GM18520 (cell line): Measurements from ENCODE around the gene TMEFF2.
A peak's percentile ranks its signal among the peaks of the same experiment; 100 is the strongest.

Source experiments
- ATAC-seq: cut with Tn5 transposase; IDR thresholded peaks from one replicate; pipeline ENCODE4 v1.9.1; 2021; ENCODE audit not compliant: unreplicated experiment

The TMEFF2 gene

DNA sequence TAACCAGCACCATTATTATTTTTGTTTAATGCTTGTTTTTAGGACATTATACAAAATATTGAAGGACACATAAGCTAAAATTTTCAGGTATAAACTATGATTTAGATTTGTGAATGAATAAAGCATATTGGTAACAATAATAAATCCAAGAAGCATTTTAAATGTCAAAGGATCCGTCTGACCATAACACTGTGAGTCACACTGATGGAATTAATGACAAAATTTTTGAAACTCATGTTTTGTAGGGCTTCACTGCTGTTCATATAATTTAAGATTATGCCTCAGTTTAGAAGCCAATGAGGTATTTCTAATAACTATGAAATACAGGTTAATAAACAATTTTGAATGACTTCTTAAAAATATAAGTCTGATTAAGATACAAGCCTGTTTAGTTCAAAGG is 124.6 kb downstream of the TMEFF2 start:
- ATAC-seq, result no peak

DNA sequence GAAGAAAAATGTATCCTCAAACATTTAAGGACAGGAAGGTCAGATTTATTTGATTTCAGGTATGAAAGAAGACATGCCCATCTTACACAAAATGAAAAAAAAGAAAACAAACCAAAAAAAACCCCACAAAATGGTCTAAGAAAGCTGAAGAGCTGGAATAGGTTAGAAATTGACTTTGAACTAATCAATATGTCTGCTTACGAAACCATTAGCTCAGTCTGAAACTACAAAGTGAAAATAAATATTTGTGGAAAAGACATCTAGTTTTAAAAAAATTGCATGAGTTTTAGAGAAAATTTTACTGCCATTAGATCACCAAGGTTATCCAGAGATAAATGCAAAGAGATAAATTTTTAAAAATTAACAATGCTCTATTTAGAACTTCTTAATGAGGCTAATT is 125.3 kb downstream of the TMEFF2 start:
- no peak for ATAC-seq

DNA sequence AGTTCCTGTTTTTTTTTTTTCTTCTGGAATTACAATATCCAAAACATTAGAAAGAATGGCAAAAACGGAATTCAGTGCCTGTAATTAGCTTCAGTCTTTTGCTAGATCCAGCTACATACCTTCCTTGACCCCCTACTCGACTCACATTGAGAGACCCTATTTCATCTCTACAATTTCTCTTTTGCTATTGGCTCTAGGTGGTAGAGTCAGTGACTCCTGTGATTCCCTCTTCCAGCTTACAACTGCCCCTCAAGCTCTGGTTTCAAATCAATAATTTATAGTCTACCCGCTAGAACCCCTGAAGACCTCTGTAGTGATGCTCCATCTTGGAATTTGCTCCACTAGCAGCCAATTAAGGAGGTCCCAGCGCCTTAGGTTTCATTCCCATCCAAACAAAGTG is 125.8 kb downstream of the TMEFF2 start:
- ATAC-seq, result no peak

DNA sequence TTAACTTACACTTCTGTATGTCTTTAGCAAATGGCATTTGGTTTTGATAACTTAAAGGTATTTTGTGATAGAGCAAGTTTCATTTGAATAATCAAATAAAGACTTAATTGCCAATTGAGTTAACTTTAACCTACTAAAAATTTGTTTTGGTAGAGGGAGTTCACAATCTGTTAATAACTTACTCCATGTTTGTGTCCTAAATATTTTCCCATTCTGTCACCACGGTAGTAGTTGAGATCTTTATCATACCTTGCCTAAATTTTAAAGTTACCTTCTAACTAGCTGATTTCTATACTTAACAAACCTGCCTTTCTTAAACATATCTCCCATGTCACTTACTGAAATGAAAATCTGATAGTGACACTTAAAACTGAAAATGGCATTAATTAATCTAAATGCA is 127.1 kb downstream of the TMEFF2 start:
- no peak for ATAC-seq

DNA sequence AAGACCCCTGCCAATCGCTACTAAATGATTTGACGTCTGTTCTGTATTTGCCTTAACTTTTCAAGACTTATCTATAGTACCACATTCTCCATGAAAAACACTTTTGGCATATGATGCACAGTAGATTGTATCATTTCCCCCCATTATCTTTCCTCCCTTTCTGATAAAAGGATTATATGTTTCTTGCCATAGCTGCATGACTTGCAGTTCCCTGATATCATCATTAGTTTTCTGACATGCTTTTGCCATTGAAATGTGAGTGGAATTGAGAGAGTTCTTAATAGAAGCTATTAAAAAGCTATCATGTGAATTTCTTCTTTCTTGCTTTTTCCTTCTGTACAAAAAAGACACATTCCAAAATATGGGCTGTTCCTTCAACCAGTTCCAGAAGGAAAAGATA is 130.3 kb downstream of the TMEFF2 start:
- no peak for ATAC-seq

DNA sequence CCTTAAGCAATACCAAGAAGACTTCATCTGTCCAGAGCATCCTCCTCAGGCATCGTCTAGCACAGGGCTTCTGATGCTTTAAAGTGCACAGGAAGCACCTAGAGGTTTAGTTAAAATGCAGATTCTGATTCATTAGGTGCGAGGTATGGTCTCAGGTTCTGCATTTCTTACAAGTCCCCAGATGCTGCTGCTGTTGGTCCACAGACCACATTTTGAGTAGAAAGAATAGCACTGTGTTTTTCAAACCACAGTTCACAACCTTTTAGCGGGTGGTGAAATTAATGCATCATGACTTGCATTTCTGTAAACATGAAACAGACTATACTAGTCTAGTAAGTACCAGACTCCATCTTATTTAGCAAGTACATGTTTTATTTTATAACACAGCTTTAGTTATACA is 134.6 kb downstream of the TMEFF2 start:
- no peak for ATAC-seq

DNA sequence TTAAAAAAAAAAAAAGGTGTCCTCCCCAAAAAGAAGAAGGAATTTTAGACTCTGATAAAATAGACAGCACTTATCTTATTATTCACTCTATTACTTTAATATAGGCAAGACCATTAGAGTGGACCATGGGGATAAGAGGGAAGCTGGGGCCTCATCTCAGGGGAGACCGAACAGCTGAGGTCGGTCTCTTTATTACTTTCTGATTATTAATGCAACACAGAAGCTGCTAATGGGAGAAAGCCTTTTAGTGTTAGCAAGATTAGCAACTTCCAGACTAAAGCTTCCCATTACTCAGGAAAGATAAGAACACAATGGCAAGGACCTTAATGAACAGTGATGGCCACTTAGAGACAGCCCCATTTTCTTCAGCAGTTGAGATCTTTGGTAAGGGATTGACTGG is 135.5 kb downstream of the TMEFF2 start:
- no peak for ATAC-seq

DNA sequence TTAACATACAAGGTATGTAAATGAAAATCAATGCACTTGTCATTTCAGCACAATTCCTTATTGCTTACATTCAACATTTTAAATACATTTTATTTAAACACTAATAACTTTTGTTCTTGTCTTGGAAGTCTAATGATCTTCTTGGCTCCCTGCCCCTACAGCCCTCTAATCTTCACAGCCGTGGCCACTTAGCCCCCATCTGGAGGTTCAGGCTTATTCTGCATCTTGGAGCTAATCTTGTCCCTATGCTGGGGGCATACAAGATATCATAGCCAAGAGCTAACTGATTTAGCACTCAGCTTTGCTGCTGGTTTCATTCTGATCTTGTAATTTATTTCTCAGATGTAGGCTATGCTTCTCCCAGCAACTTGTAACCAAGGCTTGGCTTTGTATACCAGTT is 140.8 kb downstream of the TMEFF2 start:
- ATAC-seq, result no peak

DNA sequence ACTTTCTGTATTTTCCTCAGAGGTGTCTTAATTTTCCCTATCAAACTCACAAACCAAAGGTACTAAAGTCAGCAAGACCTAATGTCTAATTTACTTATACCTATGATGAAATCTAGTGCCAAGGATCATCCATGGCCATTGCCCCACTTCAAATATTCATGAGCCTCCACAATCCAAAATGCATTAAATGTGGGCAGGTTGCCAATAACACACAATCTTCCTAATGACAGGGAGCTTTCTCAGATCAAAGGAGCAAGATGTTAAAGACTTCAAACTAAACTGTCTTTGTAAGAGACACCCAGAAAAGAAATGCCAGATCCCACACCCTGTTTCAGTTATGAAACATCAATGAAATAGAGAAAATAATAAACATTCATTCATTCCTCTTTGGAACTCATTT is 143.2 kb downstream of the TMEFF2 start:
- ATAC-seq, result no peak

DNA sequence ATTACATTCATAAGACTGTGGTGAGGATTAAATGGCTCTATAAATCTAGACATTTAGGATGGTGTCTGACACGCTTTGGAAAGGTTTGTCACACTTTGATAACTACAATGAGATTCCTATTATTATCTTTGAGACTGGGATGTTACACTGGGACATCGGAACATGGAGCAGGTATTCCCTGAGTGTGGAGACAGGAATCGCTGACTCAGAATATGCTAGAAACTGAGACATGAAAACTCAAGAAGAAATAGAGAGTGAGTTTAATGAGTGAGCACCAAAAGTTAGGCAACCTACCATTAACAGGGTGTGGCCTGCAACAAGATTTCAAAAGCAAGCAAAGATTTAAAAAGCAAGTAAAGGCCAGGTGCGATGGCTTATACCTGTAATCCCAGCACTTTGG is 145.4 kb downstream of the TMEFF2 start:
- no peak for ATAC-seq

DNA sequence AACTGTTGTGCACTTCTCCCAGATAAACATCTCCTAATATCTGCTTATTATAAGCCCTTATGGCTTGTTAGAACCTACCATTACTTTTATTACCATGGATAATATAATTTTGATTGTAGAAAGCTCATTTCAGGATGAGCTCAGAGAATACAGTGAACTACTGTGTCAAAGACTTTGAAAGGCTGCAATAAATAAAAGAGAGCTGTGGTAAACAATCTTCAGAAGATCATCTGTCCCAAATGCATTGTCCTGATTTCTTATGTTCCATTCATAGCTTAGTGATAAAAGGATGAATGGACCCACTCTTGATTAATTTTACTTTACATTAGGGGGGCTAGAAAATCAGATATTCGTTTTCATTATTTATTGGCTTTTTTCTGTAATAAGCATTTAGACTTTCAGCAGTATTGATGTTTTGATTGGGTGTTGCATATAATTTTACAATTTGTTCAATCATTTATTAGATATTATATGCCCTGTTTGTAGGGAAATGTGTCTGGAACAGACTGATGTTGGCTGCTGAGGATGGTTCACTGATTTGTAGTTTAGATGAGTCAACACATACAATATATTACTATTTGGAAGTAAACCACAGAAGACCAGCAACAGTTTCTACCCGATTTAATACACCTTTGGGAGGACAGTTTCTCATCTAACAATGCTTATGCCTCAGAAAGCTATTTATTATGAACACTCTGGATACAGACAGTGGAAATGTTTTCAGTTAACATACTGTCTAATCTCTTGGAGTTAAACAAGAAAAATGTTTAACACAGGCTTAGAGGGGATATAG is 147.2 kb downstream of the TMEFF2 start:
- no peak for ATAC-seq

DNA sequence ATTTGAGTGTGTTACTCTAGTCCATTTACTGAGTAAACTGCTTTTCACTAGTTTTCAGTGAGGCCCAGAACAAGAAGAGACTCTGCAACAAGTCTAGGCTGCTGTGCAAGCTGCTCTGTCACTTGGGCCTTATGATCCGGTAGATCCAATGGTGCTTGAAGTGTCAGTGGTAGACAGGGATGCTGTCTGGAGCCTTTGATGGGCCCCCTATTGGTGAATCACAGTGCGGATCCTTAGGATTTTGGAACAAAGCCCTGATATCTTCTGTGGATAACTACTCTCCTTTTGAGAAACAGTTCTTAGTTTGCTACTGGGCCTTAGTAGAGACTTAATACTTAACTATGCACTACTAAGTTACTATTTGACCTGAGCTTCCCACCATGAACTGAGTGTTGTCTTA is 150.2 kb downstream of the TMEFF2 start:
- no peak for ATAC-seq

DNA sequence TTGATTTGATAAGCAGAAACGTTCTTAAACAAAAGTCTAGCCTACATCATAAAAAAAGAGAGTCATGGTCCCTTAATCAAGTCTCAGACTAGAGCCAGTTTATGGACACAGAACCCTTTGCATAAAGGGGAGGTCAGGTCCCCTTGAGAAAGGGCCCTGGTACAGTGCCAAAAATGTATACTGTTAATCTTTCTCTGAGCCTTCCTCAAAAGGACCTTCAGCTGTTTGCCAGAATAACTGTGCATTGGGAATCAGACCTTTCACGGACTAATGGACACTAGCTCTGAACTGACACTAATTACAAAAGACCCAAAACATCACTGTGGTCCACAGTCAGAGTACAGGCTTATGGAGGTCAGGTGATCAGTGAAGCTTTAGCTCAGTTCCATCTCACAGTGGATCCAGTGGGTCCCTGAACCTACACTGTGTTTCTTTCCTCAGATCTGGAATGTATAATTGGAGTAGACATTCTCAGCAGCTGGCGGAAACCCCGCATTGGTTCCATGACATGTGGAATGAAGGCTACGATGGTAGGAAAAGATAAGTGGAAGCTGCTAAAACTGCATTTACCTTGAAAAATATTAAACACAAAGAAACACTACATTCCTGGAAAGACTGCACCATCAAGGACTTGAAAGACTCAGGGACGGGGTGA is 151.4 kb downstream of the TMEFF2 start:
- no peak for ATAC-seq

DNA sequence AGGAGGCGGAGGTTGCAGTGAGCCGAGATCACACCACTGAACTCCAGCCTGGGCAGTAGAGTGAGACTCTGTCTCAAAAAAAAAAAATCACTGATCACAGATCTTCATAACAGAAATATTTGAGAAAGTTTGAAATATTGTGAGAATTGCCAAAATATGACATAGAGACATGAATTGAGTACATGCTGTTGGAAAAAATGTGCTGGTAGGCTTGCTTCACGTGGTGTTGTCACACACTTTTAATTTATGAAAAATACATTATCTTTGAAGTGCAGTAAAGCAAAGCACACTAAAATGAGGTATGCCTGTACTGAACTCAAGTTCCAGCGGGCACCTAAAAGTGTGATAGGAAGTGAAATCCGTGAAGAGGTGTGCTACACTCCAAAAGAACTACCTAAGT is 152.6 kb downstream of the TMEFF2 start:
- no peak for ATAC-seq

DNA sequence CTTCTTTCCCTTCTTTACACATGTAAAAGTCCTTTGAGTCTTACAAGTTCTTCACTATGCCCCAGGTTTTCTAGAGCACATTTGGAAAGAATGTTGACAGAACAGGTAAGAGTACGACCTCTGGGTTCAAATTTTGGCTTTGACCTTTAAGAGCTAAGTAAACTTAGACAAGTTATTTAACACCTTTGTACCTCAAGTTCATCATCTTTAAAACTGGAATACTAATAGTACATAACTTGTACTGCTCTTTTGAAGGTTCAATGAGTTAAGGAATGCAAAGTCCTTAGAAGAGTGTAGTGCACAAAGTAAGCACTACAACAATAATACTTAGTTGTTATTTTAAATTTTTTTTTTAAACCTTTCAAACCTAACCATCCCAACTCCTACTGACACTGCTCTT is 156.6 kb downstream of the TMEFF2 start:
- no peak for ATAC-seq

DNA sequence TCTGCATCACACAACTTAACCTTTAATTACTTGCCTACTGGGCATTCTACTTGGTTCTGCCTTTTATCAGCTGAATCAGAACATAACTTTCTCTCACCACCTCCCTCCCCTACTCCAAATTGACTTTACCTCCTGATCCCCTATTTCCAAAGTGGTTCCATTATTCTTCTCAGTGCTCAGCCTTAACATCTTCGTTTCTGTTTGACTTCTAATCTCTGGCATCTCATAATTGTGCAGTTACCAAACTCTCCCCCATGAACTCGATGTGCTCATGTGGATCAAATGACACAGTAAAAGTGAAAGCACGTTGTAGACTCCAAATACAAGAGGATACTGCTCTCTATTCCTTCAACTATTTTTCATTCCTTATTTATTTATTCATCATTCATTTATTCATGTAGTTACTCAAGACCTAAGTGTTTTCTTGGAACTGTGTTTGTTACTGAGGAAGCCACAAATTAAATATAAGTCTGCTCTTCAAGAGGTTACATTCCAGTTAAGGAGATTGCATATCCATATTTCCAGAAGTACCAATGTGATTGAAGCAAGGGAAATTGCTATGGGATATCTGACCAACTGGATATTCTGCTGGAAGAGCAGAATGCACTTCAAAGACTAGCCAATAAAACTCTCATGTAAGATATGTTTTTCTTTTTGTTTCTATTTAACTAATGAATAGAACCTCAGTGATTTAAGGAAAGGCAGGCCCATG is 158.8 kb downstream of the TMEFF2 start:
- ATAC-seq, result no peak

DNA sequence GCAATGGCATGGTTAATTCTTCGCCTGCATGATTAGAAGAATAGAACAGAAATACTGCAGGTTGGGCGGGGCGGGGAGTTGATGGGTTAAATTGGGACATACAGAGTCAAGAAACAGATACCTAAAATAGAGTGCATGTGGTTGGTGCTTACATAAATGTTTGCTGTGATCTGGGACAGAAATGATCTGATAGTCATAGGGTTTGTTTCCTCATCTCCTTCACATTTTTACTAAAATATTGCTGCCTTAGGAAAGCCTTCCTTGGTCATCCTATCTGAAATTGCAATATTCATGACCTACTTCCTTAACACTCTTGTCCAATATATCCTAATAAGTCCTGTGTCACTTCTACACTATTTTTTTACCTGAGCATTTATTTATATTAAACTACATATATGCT is 163.9 kb downstream of the TMEFF2 start:
- no peak for ATAC-seq

DNA sequence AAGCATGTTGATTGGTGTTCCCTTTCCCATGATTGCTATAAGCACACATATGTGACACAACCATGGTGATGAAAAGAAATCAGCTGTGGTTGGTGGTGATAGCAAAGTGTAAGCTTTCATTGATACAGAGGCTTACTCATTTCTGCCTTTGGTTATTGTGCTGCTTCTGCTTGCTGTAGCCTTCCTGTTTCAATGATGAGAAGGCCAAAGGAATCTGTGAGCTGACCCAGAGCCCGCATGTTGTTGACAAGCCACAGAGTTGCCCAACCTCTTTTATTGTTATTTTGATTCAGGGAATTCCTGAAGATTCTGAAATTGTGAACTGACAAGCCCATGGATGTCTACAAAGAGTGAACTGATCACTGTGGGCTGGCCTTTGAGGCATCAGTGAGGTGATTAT is 164.4 kb downstream of the TMEFF2 start:
- ATAC-seq, result peak; percentile 59

DNA sequence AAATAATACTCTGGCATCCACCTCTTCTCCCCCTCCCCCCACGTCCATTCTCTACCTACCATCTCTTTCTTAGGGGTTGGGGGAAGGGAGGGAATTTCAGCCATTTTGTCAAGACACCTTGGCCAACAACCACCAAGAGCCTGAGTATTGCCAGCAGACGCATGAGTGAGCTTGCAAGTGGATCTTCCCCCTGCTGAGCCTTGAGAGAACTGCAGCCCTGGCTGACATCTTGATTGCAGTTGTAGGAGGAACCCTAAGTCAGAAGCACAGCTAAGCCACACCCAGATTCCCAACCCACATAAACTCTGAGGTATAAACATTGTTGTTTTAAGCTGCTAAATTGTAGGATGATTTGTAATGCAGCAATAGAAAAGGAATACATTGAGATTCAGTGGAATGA is 165.6 kb downstream of the TMEFF2 start:
- ATAC-seq, result no peak

DNA sequence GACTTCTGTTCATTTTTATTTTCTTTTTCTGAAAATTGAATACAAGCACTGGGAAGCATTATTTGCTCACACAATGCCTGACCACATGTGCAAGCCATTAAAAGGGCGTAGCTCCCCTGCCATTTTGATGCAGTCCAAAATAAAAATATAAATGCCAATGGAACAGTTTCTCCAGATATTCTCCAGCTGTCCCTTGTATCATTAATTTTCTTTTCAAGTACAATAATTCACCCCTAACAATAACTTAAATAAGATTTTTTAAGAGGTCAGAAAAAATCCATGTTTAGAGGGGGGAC is 168.0 kb downstream of the TMEFF2 start:
- ATAC-seq, result no peak

DNA sequence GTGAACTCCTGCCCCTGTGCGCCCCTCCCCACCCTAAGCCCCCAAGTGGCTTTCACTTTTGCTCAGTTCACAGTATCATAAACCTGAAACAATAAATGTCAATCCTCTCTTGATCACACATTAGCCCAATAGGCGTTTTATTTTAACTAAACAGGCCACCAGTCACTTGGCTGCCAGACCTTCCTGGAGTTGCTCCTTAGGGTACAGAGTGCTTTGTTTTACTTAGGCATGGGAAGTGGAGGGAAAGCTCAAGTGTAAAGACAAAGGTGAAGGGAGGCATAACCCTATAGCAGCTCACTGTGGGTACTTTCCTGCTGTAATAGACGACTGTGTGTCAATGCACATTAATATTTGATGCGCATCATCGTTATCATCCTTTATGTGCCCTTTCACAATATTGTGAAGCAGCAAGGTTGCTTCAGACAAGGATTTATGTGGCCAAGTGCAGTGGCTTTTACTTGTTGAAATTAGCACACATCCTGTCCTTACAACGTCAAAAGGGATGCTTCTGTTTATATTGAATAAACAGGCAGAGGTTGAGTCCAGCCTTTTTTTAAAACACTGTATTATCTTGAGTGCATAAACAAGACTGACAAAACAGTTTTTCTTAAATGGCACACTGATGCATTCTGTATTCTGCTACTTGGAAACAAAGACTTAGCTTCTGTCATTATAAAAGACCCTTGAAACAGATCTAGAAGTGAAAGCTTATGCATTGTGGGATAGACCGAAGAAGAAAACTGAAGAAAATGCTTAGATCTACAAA is 168.5 kb downstream of the TMEFF2 start:
- no peak for ATAC-seq

DNA sequence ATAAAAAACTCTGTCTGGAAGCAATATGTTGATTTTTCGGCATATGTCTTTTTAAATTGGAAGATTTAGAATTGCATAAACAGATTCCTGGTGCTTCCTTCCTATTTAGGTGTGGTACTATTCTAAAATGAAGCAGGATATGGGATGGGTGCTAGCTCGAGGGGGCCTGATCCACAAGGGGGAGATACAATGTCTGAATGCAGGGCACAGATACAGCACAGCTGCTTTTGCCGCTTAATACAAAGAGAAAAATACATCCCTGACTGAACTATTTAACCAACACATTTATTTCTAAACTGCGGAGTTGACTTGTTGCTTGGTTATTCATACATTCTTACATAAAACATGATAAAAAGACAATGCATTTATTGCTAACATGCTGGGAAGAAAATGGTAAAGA is 169.1 kb downstream of the TMEFF2 start:
- ATAC-seq, result no peak
